GM12873 (cell line): ENCODE measurements around the gene TCHP.

ENCODE experiments used
- TF ChIP-seq, protein P1 (sequence below): IDR thresholded peaks from 2 replicates; pipeline ENCODE4 v1.5.1; 2012; ENCODE audit warnings: low read depth, mild to moderate bottlenecking, moderate library complexity, low read length, control low read depth; ENCODE audit not compliant: insufficient read depth; ENCODE audit errors: missing control alignments

TCHP gene

DNA sequence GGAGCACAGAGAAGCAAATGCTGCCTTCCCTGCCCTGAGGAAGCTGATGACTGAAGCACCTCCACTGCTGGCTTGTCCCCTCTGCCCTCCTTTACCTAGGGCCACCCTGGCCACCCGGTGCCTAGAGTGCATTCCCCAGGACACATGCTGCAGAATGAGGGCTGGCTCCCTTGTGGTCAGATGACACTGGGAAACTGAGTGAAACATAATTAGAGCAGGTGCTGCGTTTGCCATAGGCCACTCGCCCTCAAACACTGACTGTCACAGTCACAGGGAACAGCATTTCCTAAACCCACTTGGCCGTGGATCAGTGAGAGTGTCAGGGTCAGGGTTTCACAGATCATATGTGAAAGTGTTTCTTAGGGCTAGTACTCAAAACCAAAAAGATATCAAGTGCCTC is 16.0 kb downstream of the TCHP start:
- TF ChIP-seq, protein P1, sequence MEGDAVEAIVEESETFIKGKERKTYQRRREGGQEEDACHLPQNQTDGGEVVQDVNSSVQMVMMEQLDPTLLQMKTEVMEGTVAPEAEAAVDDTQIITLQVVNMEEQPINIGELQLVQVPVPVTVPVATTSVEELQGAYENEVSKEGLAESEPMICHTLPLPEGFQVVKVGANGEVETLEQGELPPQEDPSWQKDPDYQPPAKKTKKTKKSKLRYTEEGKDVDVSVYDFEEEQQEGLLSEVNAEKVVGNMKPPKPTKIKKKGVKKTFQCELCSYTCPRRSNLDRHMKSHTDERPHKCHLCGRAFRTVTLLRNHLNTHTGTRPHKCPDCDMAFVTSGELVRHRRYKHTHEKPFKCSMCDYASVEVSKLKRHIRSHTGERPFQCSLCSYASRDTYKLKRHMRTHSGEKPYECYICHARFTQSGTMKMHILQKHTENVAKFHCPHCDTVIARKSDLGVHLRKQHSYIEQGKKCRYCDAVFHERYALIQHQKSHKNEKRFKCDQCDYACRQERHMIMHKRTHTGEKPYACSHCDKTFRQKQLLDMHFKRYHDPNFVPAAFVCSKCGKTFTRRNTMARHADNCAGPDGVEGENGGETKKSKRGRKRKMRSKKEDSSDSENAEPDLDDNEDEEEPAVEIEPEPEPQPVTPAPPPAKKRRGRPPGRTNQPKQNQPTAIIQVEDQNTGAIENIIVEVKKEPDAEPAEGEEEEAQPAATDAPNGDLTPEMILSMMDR: no peak

DNA sequence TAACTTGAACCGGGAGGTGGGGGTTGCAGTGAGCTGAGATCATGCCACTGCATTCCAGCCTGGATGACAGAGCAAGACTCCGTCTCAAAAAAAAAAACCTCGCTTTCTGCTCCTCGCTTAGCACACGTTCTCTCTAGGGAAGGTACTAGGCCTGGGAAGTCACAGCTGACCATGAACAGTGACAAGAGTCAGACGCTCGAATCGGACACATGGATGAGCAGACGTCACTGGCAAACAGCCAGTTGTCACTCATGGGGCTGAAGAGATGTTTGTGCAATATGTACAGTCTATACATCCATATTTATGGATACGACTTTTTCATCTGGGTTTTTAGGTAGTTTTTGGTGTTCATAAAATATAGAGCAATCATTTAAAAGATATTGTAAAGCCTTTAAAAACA is 19.4 kb downstream of the TCHP start:
- TF ChIP-seq, protein P1: no peak

DNA sequence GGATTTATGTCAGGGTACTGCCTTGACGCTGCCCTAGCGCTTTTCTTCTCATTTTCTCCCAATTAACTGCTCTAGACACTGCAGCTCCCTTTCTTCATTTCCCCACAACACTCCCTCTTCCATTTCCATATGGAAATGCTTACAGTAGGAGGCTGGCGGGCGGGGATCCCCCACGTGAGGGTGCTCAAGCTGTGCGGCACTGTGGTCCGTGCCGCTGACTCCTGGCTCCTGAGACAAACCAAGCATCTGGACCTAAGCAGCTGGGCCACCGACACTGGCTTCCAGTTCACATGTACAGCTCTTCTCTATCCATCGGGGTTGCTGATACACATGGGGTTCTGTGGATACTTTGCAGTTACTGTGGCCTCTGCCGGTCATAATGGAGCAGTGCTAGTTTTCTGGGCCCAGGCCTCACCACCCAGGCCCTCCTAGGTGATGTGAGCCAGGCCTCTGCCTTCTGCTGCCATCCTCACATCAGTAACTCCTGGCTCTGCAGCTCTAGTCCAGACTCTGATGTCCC is 20.2 kb downstream of the TCHP start:
- TF ChIP-seq, protein P1: no peak

DNA sequence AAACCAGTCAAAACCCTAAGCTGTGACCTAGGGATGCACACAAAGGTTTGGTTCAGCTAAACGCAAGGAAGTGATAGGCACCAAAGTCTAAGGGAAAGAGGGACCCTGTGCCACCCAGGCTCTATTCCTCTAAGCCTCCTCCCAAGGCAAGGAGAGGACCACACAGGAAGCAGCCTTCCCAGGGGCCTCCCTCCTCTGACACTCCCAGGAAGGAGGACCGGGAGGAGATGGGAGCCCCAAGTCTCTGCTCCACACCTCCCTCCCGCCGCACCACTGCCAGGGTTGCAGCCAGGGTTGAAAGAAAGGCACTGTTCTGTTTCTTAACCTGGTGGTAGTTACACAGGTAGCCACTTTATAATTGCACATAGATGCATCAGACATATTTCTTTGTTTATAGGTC is 21.9 kb downstream of the TCHP start:
- TF ChIP-seq, protein P1: no peak

DNA sequence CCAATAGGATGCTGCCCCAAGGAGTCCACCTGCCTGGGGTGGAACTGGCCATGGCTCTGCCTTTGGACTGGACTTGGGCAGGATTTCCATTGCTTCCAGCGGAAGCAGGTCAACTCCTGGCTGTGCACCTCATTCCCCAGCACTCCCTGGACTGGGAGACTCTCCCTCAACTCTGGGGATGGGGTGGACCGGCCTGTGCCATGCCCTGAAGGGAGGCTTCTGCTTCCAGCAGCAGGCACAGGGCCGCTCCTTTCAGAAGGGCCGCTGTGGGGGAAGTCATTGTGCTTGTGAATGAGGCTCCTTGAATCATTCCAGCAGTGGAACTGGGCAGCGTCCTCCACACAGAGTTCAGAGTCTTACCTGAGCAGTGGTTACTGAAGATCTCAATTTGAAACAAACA is 23.0 kb downstream of the TCHP start:
- TF ChIP-seq, protein P1: no peak

DNA sequence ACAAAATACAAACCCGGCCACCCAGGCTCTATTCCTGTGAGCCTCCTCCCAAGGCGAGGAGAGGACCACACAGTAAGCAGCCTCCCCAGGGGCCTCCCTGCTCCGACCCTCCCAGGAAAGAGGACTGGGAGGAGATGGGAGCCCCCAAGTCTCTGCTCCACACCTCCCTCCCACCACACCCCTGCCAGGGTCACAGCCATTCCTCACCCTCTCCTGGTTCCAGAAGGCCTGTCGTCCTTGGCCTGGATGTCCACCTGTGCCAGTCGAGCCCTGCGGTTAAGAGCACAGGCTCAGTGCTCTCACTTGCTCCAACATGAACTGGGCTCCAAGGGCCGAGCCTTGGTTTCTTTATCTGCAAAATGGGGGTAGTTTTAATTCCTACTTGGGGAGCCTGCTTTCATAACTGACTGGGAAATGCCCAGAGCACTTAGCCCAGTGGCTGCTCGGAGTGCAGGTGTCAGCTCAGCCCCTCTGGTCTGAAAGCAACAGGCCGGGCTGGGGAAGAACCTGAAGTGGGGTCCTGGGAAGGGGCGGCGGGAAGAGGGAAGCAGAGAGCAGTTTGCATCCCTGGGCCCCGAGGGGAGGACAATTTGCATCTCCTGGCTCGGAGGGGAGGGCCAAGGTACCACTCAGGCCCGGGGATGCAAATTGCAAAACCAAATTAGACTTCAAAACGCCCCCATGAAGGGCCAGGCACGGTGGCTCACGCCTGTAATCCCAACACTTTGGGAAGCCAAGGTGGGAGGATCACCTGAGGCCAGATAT is 23.6 kb downstream of the TCHP start:
- TF ChIP-seq, protein P1: no peak

DNA sequence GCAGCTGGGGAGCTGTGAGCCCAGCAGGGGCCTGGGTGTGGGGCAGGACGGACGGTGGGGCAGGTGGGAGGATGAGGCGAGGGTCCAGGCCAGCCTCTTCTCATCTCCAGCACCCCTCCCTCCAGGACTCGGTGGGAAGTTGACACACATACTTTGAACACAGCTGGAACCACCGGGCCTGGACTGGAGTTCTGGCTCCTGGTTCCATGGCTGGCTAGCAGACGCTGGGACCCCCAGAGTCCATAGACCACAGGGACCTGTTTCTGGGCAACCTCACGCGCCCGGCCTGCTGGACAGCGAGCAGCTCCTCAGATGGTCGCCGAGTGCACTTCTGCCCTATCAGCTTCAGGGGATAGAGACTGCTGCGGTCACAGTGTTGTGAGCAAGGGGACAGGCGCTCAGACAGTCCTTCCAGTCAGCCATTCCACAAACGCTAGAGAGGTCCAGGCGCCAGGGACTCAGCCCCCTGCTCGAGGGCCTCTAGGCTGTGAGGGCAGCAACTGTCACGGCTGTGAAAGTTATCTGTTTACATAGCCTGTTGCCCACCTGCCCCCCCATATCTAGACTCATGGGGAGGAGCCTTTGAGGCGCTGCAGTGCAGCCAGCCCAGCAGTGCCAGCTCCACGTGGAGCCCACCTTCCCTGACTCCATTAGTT is 25.2 kb downstream of the TCHP start:
- TF ChIP-seq, protein P1: no peak
